GM19463 (cell line): ENCODE results near the gene FBRSL1.

ENCODE experiments used
- ATAC-seq: cut with Tn5 transposase; IDR thresholded peaks from one replicate; pipeline ENCODE4 v1.9.1; 2021; ENCODE audit warnings: mild to moderate bottlenecking, moderate library complexity; ENCODE audit not compliant: unreplicated experiment

Gene FBRSL1

GRCh38 chr12:132508860-132509732 is 19.1 kb downstream of the FBRSL1 start:
- ATAC-seq = no peak

GRCh38 chr12:132510111-132510724 is 20.3 kb downstream of the FBRSL1 start:
- ATAC-seq = no peak

GRCh38 chr12:132510746-132511477 is 21.0 kb downstream of the FBRSL1 start:
- no peak for ATAC-seq

GRCh38 chr12:132511516-132512196 is 21.7 kb downstream of the FBRSL1 start:
- no peak for ATAC-seq

- ATAC-seq = no peak
These were observed 22.5 kb downstream of the FBRSL1 start for GRCh38 chr12:132512197-132513069.

GRCh38 chr12:132513070-132513398 is 23.1 kb downstream of the FBRSL1 start:
- no peak for ATAC-seq

- ATAC-seq = no peak
These were observed 23.6 kb downstream of the FBRSL1 start for GRCh38 chr12:132513458-132514135.

GRCh38 chr12:132514216-132514820 is 24.4 kb downstream of the FBRSL1 start:
- ATAC-seq = no peak

GRCh38 chr12:132514838-132515237 is 24.9 kb downstream of the FBRSL1 start:
- no peak for ATAC-seq

- no peak for ATAC-seq
These were observed 26.4 kb downstream of the FBRSL1 start for GRCh38 chr12:132516095-132517012.

- no peak for ATAC-seq
These were observed 27.2 kb downstream of the FBRSL1 start for GRCh38 chr12:132517013-132517739.

GRCh38 chr12:132517740-132518100 is 27.8 kb downstream of the FBRSL1 start:
- no peak for ATAC-seq

- no peak for ATAC-seq
These were observed 28.5 kb downstream of the FBRSL1 start for GRCh38 chr12:132518354-132518992.

GRCh38 chr12:132520421-132521199 is 30.7 kb downstream of the FBRSL1 start:
- ATAC-seq = no peak

GRCh38 chr12:132521200-132521580 is 31.2 kb downstream of the FBRSL1 start:
- ATAC-seq = no peak

- ATAC-seq = no peak
These were observed 31.9 kb downstream of the FBRSL1 start for GRCh38 chr12:132521712-132522292.
